ACC112 (cell line): ENCODE results near the gene TEAD1.
"Not testable (repeated sequence)": the region's sequence is repeated elsewhere in the genome, so short reads cannot be mapped to it uniquely, and the experiment has no call there.

Source experiments
- H2AFZ ChIP-seq: fragments of 200-600 bp; sonication (generic); one replicate; pipeline ENCODE4 v1.6.0; 2017; ENCODE audit warnings: antibody characterized with exemption, low read length; ENCODE audit not compliant: unreplicated experiment
- H3K27ac ChIP-seq: fragments of 200-600 bp; sonication (generic); 2 replicates; pipeline ENCODE4 v1.5.1; 2014; ENCODE audit warnings: low read depth, mild to moderate bottlenecking, antibody characterized with exemption, low read length, moderate library complexity
- H3K27me3 ChIP-seq: fragments of 200-600 bp; sonication (generic); 2 replicates; pipeline ENCODE4 v1.6.1; 2014; ENCODE audit warnings: mild to moderate bottlenecking, antibody characterized with exemption, low read length, moderate library complexity, mixed read lengths; ENCODE audit not compliant: insufficient read depth
- H3K36me3 ChIP-seq: fragments of 200-600 bp; sonication (generic); 2 replicates; pipeline ENCODE4 v1.6.1; 2016; ENCODE audit warnings: mild to moderate bottlenecking, antibody characterized with exemption, low read length, moderate library complexity, mixed read lengths; ENCODE audit not compliant: insufficient read depth
- H3K4me1 ChIP-seq: fragments of 200-600 bp; sonication (generic); one replicate; pipeline ENCODE4 v1.6.1; 2016; ENCODE audit warnings: low read length, mixed read lengths; ENCODE audit not compliant: insufficient read depth, unreplicated experiment, control insufficient read depth
- H3K4me3 ChIP-seq: fragments of 200-600 bp; sonication (generic); 2 replicates; pipeline ENCODE4 v1.5.1; 2014; ENCODE audit warnings: mild to moderate bottlenecking, low read depth, low read length
- H3K79me2 ChIP-seq: fragments of 200-600 bp; sonication (generic); one replicate; pipeline ENCODE4 v1.6.0; 2016; ENCODE audit warnings: low read length; ENCODE audit not compliant: control insufficient read depth, unreplicated experiment, insufficient read depth

TEAD1 gene

GRCh38 chr11:12750181-12750580, 76.0 kb downstream of the TEAD1 start:
- no peak overlapping the region for H3K4me3 ChIP-seq
- no peak overlapping the region for H3K27ac ChIP-seq
- H3K27me3 ChIP-seq: no peaks in the 10 kb centered on the region
- peaks cover 40% of the 10 kb centered on the region for H3K4me1 ChIP-seq
- no peak overlapping the region for H2AFZ ChIP-seq
- H3K79me2 ChIP-seq: peaks cover 97% of the 10 kb centered on the region
- no peaks in the 10 kb centered on the region for H3K36me3 ChIP-seq

- Histone ChIP-seq H3K4me3 (no peak overlapping the region), H3K27ac (no peak overlapping the region), H3K36me3 (no peaks in the 10 kb centered on the region), H3K79me2 (peaks cover 100% of the 10 kb centered on the region), H3K4me1 (peaks cover 35% of the 10 kb centered on the region), H2AFZ (no peak overlapping the region), H3K27me3 (no peaks in the 10 kb centered on the region)
Observed at GRCh38 chr11:12752868-12753524, 78.8 kb downstream of the TEAD1 start.

GRCh38 chr11:12754021-12754420, 79.8 kb downstream of the TEAD1 start:
- Histone ChIP-seq H3K27ac (no peak overlapping the region), H3K4me1 (peaks cover 35% of the 10 kb centered on the region), H2AFZ (no peak overlapping the region), H3K36me3 (no peaks in the 10 kb centered on the region), H3K79me2 (peaks cover 94% of the 10 kb centered on the region), H3K27me3 (no peaks in the 10 kb centered on the region), H3K4me3 (no peak overlapping the region)

- no peaks in the 10 kb centered on the region for H3K36me3 ChIP-seq
- H2AFZ ChIP-seq: no peak overlapping the region
- peaks cover 92% of the 10 kb centered on the region for H3K79me2 ChIP-seq
- no peak overlapping the region for H3K4me3 ChIP-seq
- no peak overlapping the region for H3K27ac ChIP-seq
- H3K27me3 ChIP-seq: no peaks in the 10 kb centered on the region
- H3K4me1 ChIP-seq: peaks cover 35% of the 10 kb centered on the region
Observed at GRCh38 chr11:12754582-12755234, 80.5 kb downstream of the TEAD1 start.

- H3K27ac ChIP-seq: no peak overlapping the region
- H3K4me3 ChIP-seq: no peak overlapping the region
- H3K79me2 ChIP-seq: peaks cover 92% of the 10 kb centered on the region
- no peak overlapping the region for H2AFZ ChIP-seq
- H3K4me1 ChIP-seq: peaks cover 39% of the 10 kb centered on the region
- H3K27me3 ChIP-seq: no peaks in the 10 kb centered on the region
- H3K36me3 ChIP-seq: no peaks in the 10 kb centered on the region
Observed at GRCh38 chr11:12755510-12756453, 81.6 kb downstream of the TEAD1 start.

- Histone ChIP-seq H3K27me3 (no peaks in the 10 kb centered on the region), H3K36me3 (no peaks in the 10 kb centered on the region), H3K27ac (no peak overlapping the region), H3K79me2 (peaks cover 92% of the 10 kb centered on the region), H2AFZ (no peak overlapping the region), H3K4me3 (no peak overlapping the region), H3K4me1 (peaks cover 45% of the 10 kb centered on the region)
Observed at GRCh38 chr11:12756454-12756806, 82.2 kb downstream of the TEAD1 start.

GRCh38 chr11:12756867-12757266, 82.6 kb downstream of the TEAD1 start:
- Histone ChIP-seq H3K4me3 (no peak overlapping the region), H3K27ac (no peak overlapping the region), H3K27me3 (no peaks in the 10 kb centered on the region), H3K79me2 (peaks cover 92% of the 10 kb centered on the region), H2AFZ (no peak overlapping the region), H3K36me3 (no peaks in the 10 kb centered on the region), H3K4me1 (peaks cover 47% of the 10 kb centered on the region)

GRCh38 chr11:12757416-12757815, 83.2 kb downstream of the TEAD1 start:
- Histone ChIP-seq H3K4me1 (peaks cover 47% of the 10 kb centered on the region), H3K36me3 (no peaks in the 10 kb centered on the region), H3K79me2 (peaks cover 92% of the 10 kb centered on the region), H2AFZ (no peak overlapping the region), H3K27me3 (no peaks in the 10 kb centered on the region), H3K27ac (no peak overlapping the region), H3K4me3 (no peak overlapping the region)

GRCh38 chr11:12758117-12758516, 83.9 kb downstream of the TEAD1 start:
- not testable (repeated sequence) for H3K27me3 ChIP-seq, H3K4me3 ChIP-seq, H3K36me3 ChIP-seq, H3K27ac ChIP-seq, H2AFZ ChIP-seq
- Histone ChIP-seq H3K4me1 (peaks cover 48% of the 10 kb centered on the region), H3K79me2 (peaks cover 92% of the 10 kb centered on the region)

GRCh38 chr11:12761029-12761428, 86.8 kb downstream of the TEAD1 start:
- Histone ChIP-seq H3K27ac (no peak overlapping the region), H3K4me3 (no peak overlapping the region), H3K27me3 (no peaks in the 10 kb centered on the region), H3K4me1 (peaks cover 28% of the 10 kb centered on the region), H2AFZ (no peak overlapping the region), H3K36me3 (peaks cover 15% of the 10 kb centered on the region; the same call in 1 of the 2 replicates), H3K79me2 (peaks cover 92% of the 10 kb centered on the region)
